ENCODE data around the gene HECTD4.
"Not testable (repeated sequence)": the region's sequence is repeated elsewhere in the genome, so short reads cannot be mapped to it uniquely, and the experiment has no call there.

HECTD4 gene

DNA sequence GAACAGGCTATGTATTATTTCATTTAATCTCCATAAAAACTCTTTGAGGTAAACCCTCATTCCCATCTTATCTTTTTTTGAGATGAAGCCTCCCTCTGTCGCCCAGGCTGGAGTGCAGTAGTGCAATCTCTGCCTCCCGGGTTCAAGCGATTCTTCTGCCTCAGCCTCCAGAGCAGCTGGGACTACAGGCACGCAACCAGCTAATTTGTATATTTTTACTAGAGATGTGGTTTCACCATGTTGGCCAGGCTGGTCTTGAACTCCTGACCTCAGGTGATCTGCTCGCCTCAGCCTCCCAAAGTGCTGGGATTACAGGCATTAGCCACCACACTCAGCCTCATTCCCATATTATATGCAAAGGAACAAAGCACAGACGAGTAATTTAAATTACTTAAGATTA, 25.5 kb upstream of the HECTD4 start:
- not testable (repeated sequence) for DNase-seq (ENCODE audit: low read depth)

DNA sequence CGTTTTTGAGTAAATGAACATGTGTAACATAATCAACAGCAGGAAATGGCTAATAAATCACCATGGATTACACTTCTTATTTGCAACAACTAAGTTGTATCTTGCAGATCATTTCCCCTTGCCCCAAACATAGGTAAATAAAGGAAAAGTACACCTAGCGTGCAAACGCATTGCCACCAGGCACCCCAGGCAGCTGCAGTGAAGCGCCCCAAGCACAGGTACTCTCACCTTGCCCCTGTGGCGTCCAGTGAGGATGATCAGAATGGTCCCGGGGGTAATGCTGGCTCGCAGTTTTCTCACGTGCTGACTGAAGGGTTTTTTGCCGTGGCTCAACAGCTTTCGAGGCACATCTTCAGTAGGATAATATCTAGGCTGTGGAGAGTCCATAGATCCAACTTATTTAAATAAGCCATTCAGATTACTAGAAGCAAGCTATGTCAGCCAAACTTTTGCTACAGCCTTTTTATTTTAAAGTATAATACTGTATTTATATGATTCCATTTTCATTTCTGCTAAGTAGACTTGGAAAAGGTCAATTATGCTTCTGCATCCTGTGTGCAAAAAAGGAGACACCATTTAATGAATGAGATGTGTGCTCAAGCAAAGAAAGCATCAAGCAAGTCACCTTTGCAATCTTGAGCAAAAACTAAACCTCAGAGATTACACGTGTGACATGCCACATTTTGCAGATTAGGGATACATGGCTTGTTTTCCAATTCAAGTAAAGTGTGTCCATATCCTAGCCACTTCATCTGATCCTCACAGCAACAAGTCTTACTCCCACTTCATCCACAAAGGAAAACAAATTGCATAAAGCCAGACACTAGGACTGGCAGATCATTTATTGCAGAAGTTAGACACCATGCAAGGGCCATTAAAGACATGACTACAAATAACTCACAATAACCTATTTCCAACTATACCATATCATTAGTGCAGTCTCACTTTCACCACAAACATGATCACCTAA, 24.6 kb upstream of the HECTD4 start:
- no peak for DNase-seq (ENCODE audit: low read depth)

GRCh38 chr12:112401903-112402498, 19.8 kb upstream of the HECTD4 start:
- no peak for DNase-seq (ENCODE audit: low read depth)

DNA sequence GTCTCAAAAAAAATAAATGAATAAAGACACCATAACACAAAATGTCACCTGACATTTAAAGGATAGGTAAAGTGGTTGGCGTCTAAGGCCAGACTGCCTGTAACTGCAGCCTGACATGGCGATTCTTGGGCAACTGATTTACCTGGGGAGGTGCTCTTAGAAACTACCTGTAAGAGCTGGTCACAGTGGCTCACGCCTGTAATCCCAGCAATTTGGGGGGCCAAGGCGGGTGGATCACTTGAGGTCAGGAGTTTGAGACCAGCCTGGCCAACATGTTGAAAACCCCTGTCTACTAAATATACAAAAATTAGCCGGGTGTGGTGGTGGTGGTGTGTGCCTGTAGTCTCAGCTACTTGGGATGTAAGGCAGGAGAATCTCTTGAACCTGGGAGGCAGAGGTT, 18.8 kb upstream of the HECTD4 start:
- no peak for DNase-seq (ENCODE audit: low read depth)

- DNase-seq (ENCODE audit: low read depth): no peak
These were observed 11.1 kb upstream of the HECTD4 start for GRCh38 chr12:112393328-112393727.

DNA sequence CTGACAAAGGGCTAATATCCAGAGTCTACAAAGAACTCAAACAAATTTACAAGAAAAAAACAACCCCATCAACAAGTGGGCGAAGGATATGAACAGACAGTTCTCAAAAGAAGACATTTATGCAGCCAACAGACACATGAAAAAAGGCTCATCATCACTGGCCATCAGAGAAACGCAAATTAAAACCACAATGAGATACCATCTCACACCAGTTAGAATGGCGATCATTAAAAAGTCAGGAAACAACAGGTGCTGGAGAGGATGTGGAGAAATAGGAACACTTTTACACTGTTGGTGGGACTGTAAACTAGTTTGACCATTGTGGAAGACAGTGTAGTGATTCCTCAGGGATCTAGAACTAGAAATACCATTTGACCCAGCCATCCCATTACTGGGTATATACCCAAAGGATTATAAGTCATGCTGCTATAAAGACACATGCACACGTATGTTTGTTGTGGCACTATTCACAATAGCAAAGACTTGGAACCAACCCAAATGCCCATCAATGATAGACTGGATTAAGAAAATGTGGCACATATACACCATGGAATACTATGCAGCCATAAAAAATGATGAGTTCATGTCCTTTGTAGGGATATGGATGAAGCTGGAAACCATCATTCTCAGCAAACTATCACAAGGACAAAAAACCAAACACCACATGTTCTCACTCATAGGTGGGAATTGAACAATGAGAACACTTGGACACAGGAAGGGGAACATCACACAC, 7.9 kb upstream of the HECTD4 start:
- not testable (repeated sequence) for DNase-seq (ENCODE audit: low read depth)

- no peak for DNase-seq (ENCODE audit: low read depth)
These were observed 7.0 kb upstream of the HECTD4 start for GRCh38 chr12:112389228-112389627.

- peak; percentile 82 for DNase-seq (ENCODE audit: low read depth)
These were observed 4.5 kb upstream of the HECTD4 start for GRCh38 chr12:112386726-112387125.

- DNase-seq (ENCODE audit: low read depth): no peak
These were observed 635 bp upstream of the HECTD4 start for GRCh38 chr12:112382866-112383265.

- DNase-seq (ENCODE audit: low read depth): no peak
These were observed 787 bp downstream of the HECTD4 start for GRCh38 chr12:112381406-112381882.

GRCh38 chr12:112380663-112381405, 1.4 kb downstream of the HECTD4 start:
- DNase-seq (ENCODE audit: low read depth): no peak

DNA sequence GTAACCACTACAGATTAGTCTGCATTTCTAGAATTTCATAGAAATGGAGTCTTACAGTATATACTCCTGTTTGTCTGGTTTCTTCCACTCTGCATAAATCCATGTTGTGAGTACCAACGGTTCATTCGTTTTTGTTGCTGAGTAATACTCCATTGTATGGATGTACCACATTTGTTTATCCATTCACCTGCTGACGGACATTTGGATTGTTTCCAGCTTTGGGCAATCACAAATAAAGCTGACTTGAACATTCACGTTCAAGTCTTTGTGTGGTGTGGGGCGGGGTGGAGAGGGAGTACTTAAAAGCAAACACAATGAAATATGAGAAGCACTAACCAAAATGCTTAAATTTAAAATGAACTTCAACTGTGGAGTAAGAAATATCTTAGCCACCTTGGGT, 7.1 kb downstream of the HECTD4 start:
- DNase-seq (ENCODE audit: low read depth): no peak

DNA sequence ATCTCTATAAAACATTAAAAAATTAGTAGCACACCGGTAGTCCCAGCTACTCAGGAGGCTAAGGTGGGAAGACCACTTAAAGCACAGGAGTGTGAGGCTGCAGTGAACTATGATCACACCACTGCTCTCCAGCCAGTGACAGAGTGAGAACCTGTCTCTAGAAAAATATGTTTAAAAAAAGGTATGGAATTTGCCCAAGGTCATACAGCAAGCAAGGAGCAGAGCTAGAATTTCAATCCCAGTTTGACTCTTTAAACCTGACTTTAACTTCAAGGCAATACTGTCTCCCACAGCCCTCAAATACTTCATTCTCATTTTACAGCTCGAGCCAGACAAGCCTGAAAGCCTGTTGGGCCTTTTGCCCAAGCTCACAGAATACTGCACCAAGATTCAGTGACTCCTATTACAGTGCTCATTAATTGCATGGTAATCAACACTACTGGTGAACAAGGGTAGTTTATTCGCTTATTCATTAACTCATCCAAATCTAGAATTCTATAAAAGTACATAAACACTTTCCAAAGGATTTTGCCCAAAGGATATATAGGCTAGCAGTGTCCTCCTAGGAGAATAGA, 8.0 kb downstream of the HECTD4 start:
- no peak for DNase-seq (ENCODE audit: low read depth)

DNA sequence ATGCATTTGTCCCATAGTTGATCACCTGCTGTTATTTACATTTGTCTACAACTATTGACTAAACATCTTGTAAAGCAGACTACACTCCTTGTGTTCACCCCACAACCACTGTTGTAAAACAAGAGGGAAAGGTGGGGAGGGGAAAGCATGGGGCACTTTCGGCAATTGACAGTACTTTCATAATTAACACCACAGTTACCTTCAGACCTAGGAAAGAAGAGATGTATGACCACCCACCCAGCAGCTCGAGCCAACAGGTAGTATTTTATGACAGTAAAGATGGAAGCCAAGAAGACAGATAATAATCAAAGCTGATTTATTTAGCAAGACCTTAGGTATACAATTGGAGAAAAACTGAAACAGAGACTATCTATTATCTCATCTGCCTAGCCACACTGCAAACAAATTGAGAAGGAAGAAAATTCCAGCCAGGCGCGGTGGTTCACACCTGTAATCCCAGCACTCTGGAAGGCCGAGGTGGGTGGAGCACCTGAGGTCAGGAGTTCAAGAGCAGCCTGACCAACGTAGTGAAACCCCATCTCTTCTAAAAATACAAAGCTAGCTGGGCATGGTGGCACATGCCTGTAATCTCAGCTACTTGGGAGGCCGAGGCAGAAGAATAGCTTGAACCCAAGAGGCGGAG, 11.2 kb downstream of the HECTD4 start:
- DNase-seq (ENCODE audit: low read depth): no peak

DNA sequence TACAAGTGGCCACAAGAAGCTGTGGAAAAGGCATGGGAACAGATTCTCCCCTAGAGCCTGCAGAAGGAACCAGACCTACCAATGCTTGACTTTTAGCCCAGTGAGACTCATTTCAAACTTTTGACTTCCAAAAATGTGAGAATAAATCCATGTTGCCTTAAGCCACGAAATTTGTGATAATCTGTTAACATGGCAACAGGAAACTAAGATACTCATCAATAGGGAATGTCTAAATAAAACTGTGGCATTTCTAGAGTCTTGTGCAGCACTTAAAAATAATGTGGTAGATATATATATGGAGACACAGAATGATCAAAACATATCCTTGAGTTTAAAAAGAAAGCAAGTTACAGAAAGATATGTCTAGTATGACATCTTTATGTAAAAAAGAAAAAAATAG, 12.0 kb downstream of the HECTD4 start:
- no peak for DNase-seq (ENCODE audit: low read depth)

DNA sequence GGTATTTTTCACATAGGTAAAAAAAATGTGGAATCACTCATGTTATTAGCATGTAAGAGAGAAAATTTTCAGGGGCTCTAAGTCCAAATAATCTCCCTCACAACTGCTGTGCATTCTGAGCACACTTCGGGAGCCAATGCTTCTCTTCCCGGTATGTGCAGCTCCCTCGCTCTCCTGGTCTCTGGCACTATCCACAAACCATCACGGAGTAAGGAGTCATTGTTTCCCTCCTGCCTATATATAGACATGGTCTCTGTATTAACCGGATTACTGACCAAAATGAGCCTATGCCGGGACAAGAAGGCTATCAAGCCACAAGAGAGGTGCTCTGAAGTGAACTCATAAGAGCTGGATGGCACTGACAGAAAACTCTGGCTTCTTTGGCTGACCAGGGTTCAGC, 13.4 kb downstream of the HECTD4 start:
- DNase-seq (ENCODE audit: low read depth): no peak

DNA sequence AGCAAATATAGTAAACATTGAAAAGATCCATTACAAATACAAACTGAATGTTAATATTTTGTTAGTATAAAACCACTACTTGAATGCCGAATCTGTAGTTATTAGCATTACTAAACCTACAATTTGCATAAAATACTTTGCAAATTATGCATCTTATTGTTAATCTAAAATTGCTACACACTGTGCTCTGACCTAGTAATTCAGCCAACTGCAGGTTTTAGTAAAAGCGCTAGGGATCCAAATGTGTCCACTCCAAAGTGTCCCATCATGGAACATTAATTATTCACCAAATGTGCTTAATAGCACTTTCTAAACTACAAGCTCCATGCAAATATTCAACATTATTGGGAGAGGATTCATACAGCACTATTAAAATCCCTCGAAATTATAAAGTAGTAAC, 14.3 kb downstream of the HECTD4 start:
- DNase-seq (ENCODE audit: low read depth): no peak

DNA sequence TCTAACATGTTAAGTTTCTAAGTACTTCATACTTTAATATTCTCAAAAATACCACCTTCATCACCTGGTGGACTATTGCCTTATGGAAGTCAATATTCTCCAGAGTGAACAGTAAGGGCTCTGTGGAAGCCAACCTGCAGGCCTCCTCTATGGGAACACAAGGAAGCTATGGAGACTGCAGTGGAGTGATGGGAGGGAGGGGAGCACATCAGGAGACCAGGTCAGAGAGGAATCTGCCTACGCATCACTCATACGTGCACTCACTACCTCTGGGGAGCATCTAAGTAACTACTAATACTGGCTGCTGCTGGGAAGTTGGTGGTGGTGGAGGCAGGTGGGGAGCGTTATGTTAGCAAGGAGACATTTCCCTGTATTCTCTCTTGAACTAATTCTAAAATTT, 19.9 kb downstream of the HECTD4 start:
- no peak for DNase-seq (ENCODE audit: low read depth)

GRCh38 chr12:112361271-112361670, 21.0 kb downstream of the HECTD4 start:
- no peak for DNase-seq (ENCODE audit: low read depth)

DNA sequence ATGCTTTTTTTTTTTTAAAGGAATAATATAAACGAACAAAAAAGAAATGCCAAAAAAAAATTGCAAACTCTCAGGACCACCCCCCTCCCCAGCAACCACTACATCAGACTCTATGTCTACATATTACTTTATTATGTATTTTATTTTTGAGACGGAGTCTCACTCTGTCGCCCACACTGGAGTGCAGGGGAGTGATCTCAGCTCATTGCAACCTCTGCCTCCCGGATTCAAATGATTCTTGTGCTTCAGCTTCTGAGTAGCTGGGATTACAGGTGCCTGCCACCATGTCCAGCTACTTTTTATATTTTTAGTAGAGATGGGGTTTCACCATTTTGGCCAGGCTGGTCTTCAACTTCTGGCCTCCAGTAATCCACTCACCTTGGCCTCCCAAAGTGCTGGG, 22.9 kb downstream of the HECTD4 start:
- DNase-seq (ENCODE audit: low read depth): no peak

- DNase-seq (ENCODE audit: low read depth): no peak
These were observed 25.0 kb downstream of the HECTD4 start for GRCh38 chr12:112357214-112357613.

All from fibroblast of gingiva (primary cell).